ENCODE results near the gene LILRB5.
"Not testable (repeated sequence)": the region's sequence is repeated elsewhere in the genome, so short reads cannot be mapped to it uniquely, and the experiment has no call there.

Gene LILRB5

DNA sequence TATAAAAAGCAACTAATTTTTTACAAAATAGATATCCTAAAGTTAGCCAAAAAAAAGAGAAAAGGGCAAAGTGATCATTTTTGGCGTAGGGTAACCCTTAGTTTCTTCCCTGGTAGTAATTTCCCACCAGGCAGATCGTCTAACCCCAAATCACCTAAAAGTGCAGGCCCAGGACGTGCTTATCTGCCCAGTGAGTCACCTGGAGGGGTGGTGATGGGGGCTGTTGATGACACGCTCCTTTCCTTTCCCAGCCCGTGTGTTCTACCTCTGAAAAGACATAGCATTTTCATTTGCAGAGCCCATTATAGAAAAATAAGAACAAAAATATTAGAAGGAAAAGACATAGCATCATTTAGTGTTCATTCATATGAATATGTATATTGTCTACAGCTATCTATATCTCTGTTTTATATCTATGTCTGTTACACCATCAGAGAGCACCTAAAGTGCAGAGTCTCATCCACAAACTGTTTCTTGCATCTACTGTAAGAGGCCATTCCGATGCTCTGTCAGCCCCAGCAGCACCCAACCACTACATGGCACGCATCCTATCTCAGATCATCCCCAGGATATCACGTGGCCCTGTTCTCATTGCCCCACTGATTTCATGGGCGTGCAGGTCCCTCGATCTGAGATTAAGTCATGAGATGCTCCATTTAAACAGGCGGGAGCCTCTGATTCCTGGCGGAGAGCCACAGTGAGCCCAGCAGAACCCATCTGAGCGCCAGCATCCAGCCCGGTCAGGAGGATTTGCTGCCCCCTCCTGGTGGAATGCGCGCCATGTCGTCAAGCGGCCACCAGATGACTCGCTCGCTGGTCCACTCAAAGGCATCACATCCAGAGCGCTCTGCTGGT, 25.8 kb downstream of the LILRB5 start:
- no peak overlapping the region for H3K4me3 ChIP-seq (replicated peaks in 1 of 2; ENCODE audit: low read depth in 2 of 2, low read length in 2 of 2)
- peak; percentile 85 to 89 for DNase-seq (ENCODE audit: low read depth in 2 of 2)
- TF ChIP-seq, protein P1, sequence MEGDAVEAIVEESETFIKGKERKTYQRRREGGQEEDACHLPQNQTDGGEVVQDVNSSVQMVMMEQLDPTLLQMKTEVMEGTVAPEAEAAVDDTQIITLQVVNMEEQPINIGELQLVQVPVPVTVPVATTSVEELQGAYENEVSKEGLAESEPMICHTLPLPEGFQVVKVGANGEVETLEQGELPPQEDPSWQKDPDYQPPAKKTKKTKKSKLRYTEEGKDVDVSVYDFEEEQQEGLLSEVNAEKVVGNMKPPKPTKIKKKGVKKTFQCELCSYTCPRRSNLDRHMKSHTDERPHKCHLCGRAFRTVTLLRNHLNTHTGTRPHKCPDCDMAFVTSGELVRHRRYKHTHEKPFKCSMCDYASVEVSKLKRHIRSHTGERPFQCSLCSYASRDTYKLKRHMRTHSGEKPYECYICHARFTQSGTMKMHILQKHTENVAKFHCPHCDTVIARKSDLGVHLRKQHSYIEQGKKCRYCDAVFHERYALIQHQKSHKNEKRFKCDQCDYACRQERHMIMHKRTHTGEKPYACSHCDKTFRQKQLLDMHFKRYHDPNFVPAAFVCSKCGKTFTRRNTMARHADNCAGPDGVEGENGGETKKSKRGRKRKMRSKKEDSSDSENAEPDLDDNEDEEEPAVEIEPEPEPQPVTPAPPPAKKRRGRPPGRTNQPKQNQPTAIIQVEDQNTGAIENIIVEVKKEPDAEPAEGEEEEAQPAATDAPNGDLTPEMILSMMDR (IDR thresholded peaks at IDR 0.05; ENCODE audit: low read depth, low read length) = peak; percentile 98

DNA sequence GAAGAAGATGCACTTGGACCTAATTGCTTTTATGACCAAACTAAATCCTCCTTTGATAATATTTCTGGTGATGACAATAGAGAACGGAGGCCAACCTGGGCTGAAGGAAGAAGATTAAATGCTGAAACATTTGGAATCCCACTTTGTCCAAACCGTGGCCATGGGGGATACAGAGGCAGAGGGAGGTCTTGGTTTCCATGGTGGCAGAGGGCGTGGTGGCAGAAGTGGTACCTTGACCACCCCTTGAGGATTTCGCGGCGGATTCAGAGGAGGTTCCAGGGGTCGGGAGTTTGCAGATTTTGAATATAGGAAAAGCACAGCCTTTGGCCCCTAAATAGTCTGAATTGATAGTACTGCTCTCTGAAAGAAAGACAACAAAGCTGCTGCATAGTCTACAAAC, 27.0 kb downstream of the LILRB5 start:
- TF ChIP-seq, protein P1 (IDR thresholded peaks at IDR 0.05; ENCODE audit: low read depth, low read length) = no peak
- H3K4me3 ChIP-seq (replicated peaks in 1 of 2; ENCODE audit: low read depth in 2 of 2, low read length in 2 of 2) = no peak overlapping the region
- no peak for DNase-seq (ENCODE audit: low read depth in 2 of 2)

DNA sequence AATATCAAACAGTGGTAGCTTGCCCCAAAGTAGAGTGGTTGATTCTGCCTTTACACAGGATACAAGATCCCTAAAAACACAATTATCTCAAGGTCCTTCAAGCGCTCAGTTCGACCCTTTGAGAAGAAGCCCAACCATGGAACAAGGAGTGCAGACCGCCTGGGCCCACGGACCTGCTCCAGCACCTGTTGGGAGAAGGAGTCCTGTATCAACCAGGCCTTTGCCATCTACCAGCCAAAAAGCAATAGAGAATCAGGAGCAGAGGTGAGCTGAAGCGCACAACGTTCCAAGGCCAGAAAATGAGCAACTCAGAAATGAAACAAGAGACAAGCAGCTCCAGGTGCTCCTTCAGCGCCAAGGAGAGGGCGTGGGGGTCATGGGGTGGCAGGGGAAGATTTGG, 27.9 kb downstream of the LILRB5 start:
- DNase-seq (ENCODE audit: low read depth in 2 of 2) = no peak
- no peak overlapping the region for H3K4me3 ChIP-seq (replicated peaks in 1 of 2; ENCODE audit: low read depth in 2 of 2, low read length in 2 of 2)
- TF ChIP-seq, protein P1 (IDR thresholded peaks at IDR 0.05; ENCODE audit: low read depth, low read length) = no peak

DNA sequence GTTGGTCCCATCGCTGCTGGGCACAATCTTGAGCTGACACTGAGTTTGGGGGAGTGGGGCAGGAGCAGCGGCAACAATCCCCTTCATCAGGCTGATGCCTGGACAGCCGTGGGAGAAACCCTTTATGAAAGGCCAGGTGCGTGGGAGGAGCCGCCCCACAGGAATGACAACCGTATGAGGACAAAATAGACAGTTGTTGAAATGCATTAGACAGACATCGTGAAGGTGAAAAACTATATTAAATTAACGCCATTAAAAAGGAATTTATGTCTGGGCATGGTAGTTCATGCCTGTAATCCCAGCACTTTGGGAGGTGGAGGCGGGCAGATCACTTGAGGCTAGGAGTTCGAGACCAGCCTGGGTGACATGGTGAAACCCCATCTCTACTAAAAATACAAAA, 32.5 kb downstream of the LILRB5 start:
- H3K4me3 ChIP-seq (replicated peaks in 1 of 2; ENCODE audit: low read depth in 2 of 2, low read length in 2 of 2); DNase-seq (ENCODE audit: low read depth in 2 of 2): not testable (repeated sequence)

DNA sequence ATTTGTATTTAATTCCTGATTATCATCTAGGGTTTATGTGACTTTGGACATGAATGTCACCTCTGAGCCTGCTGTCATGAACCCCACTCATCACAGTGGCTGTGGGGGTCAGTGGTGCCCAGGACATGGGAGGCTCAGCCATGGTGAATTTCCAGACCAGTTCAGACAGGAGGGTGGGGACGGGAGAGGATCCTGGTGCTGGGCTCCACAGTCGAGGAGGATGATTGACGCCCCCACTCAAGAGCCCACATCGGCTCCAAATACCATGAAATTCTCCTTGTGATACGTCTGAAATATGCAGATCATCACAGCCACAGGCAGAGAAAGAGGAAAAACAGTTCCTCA, 33.2 kb downstream of the LILRB5 start:
- not testable (repeated sequence) for H3K4me3 ChIP-seq (replicated peaks in 1 of 2; ENCODE audit: low read depth in 2 of 2, low read length in 2 of 2); DNase-seq (ENCODE audit: low read depth in 2 of 2)

DNA sequence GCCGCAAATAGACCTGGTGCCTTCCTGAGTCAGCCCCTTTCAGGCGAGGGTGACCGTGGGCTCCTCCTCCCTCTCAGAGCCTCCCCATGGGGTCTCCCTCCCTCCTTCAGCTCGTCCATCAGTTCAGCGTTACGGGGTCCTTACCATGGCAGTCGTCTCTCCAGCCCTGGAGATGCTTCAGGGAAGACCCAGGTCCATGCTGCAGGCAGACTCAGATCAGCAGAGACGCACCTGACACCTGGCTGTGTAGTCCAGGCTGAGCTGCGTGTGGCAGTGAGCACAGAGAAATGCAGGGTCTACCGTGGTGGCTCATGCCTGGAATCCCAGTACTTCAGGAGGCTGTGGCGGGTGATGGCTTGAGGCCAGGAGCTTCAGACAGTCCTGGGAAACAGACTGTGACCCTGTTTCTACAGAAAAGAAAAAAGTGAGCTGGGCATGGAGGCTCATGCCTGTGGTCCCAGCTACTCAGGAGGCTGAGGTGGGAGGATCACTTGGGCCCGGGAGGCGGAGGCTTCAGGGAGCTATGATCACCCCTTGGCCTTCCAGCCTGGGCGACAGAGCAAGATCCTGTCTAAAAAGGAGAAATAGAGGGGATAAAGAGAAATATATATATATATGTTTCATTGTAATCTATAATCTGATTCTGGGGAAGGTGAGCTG, 33.7 kb downstream of the LILRB5 start:
- H3K4me3 ChIP-seq (replicated peaks in 1 of 2; ENCODE audit: low read depth in 2 of 2, low read length in 2 of 2); DNase-seq (ENCODE audit: low read depth in 2 of 2): not testable (repeated sequence)

DNA sequence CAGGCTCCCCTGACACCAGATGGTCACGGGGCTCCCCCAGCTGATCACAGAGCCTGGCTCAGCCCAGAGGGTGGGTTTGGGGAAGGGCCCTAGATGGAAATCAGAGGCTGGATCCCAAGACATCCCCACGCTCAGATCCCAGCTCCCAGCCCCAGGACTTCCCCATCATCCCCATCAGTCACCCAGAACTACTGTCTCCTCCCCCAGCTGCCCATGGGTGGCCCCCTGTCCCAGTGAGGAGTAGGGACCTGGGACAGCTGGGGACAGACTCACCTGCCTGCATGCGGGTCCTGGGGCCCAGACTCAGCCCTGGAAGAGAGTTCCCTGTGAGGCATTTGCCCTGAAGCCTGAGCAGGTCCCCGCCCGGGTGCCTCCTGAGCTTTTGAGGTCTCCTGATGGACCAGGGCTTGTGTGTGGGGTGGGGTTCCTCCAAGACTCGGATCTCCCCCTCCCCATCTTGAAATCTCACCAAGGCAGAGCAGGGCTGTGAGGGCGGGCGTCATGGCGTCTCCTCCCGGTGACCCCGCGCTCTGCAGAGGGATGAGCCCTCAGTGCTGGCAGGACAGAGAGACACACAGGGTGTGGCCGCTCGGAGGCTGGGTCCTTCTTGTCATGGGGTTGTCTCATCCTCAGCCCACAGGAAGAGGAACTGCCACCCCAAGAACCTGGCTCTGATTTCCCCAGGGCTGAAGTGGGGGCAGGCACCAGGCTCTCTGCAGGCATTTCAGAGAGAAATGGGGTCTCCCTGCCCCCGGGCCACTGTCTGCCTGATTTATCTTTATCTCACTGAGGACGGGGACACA, 34.4 kb downstream of the LILRB5 start, which contains the start of gene LILRB3:
TSS of gene LILRB3 (minus strand) at position 534 of the 803 bp plus-strand sequence. CDS start at position 503, 31 bp downstream.
- DNase-seq (ENCODE audit: low read depth in 2 of 2); H3K4me3 ChIP-seq (replicated peaks in 1 of 2; ENCODE audit: low read depth in 2 of 2, low read length in 2 of 2): not testable (repeated sequence)

DNA sequence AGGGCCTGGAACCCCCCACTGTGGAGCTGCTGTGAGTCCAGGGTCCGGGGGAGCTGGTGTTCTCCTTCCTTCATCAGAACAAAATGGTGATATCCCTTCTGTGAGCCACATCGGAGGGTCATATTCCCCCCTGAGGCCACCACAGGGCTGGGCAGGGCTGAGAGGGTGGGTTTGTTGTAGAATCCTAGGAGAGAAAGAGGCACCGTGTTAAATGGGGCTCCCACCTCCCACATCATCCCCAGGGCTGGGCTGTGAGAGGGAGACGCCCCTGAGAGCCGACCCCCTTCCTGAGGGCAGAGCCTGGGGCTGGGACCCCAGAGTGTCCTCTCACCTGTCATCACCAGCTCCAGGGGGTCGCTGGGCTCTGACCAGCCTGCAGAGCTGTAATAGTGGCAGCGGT, 35.1 kb downstream of the LILRB5 start:
- DNase-seq (ENCODE audit: low read depth in 2 of 2); H3K4me3 ChIP-seq (replicated peaks in 1 of 2; ENCODE audit: low read depth in 2 of 2, low read length in 2 of 2): not testable (repeated sequence)

DNA sequence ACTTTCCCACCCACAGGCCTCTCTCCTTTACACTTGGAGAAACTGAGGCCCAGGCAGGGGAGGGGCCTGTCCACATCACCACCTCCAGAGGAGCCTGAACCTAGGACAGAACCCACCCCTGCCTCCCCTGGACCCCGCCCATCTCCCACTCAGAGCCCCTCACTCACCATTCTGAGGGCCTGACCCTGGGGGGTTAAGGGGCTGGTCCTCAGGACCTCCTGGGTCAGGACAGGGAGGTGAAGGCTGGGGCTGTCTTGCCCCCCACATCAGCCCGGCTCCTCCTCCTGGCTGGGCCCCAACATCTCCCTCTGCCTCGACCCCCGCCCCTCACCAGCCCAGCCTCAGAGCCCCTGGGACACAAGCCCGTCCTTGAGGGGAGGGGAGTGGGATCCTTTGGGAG, 37.4 kb downstream of the LILRB5 start:
- DNase-seq (ENCODE audit: low read depth in 2 of 2); H3K4me3 ChIP-seq (replicated peaks in 1 of 2; ENCODE audit: low read depth in 2 of 2, low read length in 2 of 2): not testable (repeated sequence)
